A673 (cell line): ENCODE measurements around the gene MED12L.

Experiments
- CTCF ChIP-seq: fragments of 300-800, 200-600 bp; sonication (generic); conservative IDR thresholded peaks from 2 replicates; pipeline ENCODE4 v1.5.1; 2017; ENCODE audit warnings: low read depth, mild to moderate bottlenecking, antibody characterized with exemption, low read length, moderate library complexity, mixed read lengths
- EZH2 ChIP-seq: fragments of 200-600 bp; sonication (generic); IDR thresholded peaks from 2 replicates; pipeline ENCODE4 v1.6.1; 2017; ENCODE audit warnings: borderline replicate concordance, low read depth, mild to moderate bottlenecking, mixed read lengths, antibody characterized with exemption, low read length; ENCODE audit not compliant: poor library complexity, severe bottlenecking

GRCh38 chr3:151462278-151462780, 376.9 kb downstream of the MED12L start:
- TF ChIP-seq EZH2 (no peak), CTCF (no peak)
